Activated effector memory CD4-positive, alpha-beta T cell treated with anti-CD3 and anti-CD28 coated beads, Interleukin-2, amount 50 U/mL, for 16 hours (primary cell): Measurements from ENCODE around the gene LHX3.

Experiments
- DNase-seq: peaks from one replicate; pipeline ENCODE4 v3.0.0-alpha.2; 2020

Gene LHX3

GRCh38 chr9:136225748-136226679, 21.1 kb upstream of the LHX3 start:
- DNase-seq, result peak; percentile 88

- peak; percentile 73 for DNase-seq
Observed at GRCh38 chr9:136225366-136225747, 20.4 kb upstream of the LHX3 start.

- DNase-seq, result no peak
Observed at GRCh38 chr9:136223871-136224640, 19.1 kb upstream of the LHX3 start.

GRCh38 chr9:136222906-136223285, 18.0 kb upstream of the LHX3 start:
- no peak for DNase-seq

GRCh38 chr9:136222166-136222905, 17.4 kb upstream of the LHX3 start:
- no peak for DNase-seq

- peak; percentile 79 for DNase-seq
Observed at GRCh38 chr9:136220017-136220729, 15.2 kb upstream of the LHX3 start.

GRCh38 chr9:136219276-136219675, 14.3 kb upstream of the LHX3 start:
- DNase-seq, result no peak

GRCh38 chr9:136218673-136219072, 13.7 kb upstream of the LHX3 start:
- no peak for DNase-seq

- no peak for DNase-seq
Observed at GRCh38 chr9:136218271-136218670, 13.3 kb upstream of the LHX3 start.

GRCh38 chr9:136216541-136217244, 11.8 kb upstream of the LHX3 start:
- DNase-seq, result no peak

GRCh38 chr9:136213733-136214132, 8.8 kb upstream of the LHX3 start:
- DNase-seq, result no peak

- DNase-seq, result no peak
Observed at GRCh38 chr9:136212345-136212950, 7.5 kb upstream of the LHX3 start.

GRCh38 chr9:136211441-136212344, 6.8 kb upstream of the LHX3 start:
- DNase-seq, result no peak

GRCh38 chr9:136211006-136211405, 6.1 kb upstream of the LHX3 start:
- DNase-seq, result no peak

GRCh38 chr9:136210276-136210675, 5.3 kb upstream of the LHX3 start:
- DNase-seq, result no peak

- no peak for DNase-seq
Observed at GRCh38 chr9:136209786-136210185, 4.9 kb upstream of the LHX3 start.

- DNase-seq, result no peak
Observed at GRCh38 chr9:136209232-136209631, 4.3 kb upstream of the LHX3 start.

GRCh38 chr9:136208675-136209074, 3.7 kb upstream of the LHX3 start:
- no peak for DNase-seq

GRCh38 chr9:136207616-136208015, 2.7 kb upstream of the LHX3 start:
- no peak for DNase-seq

GRCh38 chr9:136206602-136207275, 1.8 kb upstream of the LHX3 start:
- DNase-seq, result no peak
